ENCODE measurements around the gene PCLO.

DNA sequence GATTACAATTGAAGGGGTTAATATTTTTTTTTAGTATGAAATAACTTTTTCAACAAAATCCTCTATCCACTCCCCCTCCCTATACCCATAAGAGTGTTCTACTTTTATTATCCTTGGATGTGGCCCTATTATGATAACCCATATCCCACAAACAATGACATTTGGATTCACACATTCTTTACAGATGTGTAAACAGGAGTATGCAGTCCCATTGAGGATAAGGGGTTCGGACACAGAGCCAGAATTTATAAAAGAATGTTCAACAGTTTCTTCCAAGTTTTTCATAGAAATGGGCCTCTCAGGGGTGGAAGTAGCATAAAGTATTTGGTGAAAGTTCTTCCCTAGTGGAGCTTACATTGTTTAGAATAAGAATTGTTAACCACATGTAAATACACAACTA lies 16.1 kb upstream of the PCLO start:
- TF ChIP-seq, protein P1, sequence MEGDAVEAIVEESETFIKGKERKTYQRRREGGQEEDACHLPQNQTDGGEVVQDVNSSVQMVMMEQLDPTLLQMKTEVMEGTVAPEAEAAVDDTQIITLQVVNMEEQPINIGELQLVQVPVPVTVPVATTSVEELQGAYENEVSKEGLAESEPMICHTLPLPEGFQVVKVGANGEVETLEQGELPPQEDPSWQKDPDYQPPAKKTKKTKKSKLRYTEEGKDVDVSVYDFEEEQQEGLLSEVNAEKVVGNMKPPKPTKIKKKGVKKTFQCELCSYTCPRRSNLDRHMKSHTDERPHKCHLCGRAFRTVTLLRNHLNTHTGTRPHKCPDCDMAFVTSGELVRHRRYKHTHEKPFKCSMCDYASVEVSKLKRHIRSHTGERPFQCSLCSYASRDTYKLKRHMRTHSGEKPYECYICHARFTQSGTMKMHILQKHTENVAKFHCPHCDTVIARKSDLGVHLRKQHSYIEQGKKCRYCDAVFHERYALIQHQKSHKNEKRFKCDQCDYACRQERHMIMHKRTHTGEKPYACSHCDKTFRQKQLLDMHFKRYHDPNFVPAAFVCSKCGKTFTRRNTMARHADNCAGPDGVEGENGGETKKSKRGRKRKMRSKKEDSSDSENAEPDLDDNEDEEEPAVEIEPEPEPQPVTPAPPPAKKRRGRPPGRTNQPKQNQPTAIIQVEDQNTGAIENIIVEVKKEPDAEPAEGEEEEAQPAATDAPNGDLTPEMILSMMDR (IDR thresholded peaks at IDR 0.05), result no peak
- no peak for TF ChIP-seq ZFX (IDR thresholded peaks at IDR 0.05; ENCODE audit: borderline replicate concordance)
